KMS-11 (cell line): Measurements from ENCODE around the gene LGALS13.

Experiments
- H2AFZ ChIP-seq: fragments of 200-600 bp; sonication (generic); 2 replicates; pipeline ENCODE4 v1.6.1; 2016; ENCODE audit warnings: antibody characterized with exemption, mixed run types, low read depth
- H3K27ac ChIP-seq: fragments of 200-600 bp; sonication (generic); 2 replicates; pipeline ENCODE4 v1.6.1; 2016; ENCODE audit warnings: mild to moderate bottlenecking, mixed run types
- H3K27me3 ChIP-seq: fragments of 200-600 bp; sonication (generic); 2 replicates; pipeline ENCODE4 v1.6.1; 2017; ENCODE audit warnings: mild to moderate bottlenecking, low read depth, mixed run types, moderate library complexity; ENCODE audit not compliant: insufficient read depth
- H3K36me3 ChIP-seq: fragments of 200-600 bp; sonication (generic); 2 replicates; pipeline ENCODE4 v1.6.1; 2017; ENCODE audit warnings: mild to moderate bottlenecking, mixed run types; ENCODE audit not compliant: insufficient read depth
- H3K4me1 ChIP-seq: fragments of 200-600 bp; sonication (generic); 2 replicates; pipeline ENCODE4 v1.6.1; 2016; ENCODE audit warnings: mild to moderate bottlenecking, low read depth, mixed run types; ENCODE audit not compliant: poor library complexity, severe bottlenecking
- H3K4me2 ChIP-seq: fragments of 200-600 bp; sonication (generic); 2 replicates; pipeline ENCODE4 v1.7.0; 2016; ENCODE audit warnings: mild to moderate bottlenecking, mixed run types
- H3K4me3 ChIP-seq: fragments of 200-600 bp; sonication (generic); IDR thresholded peaks from 2 replicates; pipeline ENCODE4 v1.6.1; 2017; ENCODE audit warnings: low read depth, low read length, mixed read lengths; ENCODE audit not compliant: insufficient read depth
- H3K79me2 ChIP-seq: fragments of 200-600 bp; sonication (generic); 2 replicates; pipeline ENCODE4 v1.6.1; 2016; ENCODE audit warnings: low read depth, mixed run types; ENCODE audit not compliant: insufficient read depth
- H3K9ac ChIP-seq: fragments of 200-600 bp; sonication (generic); 2 replicates; pipeline ENCODE4 v1.6.1; 2016; ENCODE audit warnings: mild to moderate bottlenecking, mixed run types
- H4K20me1 ChIP-seq: fragments of 200-600 bp; sonication (generic); 2 replicates; pipeline ENCODE4 v1.6.1; 2016; ENCODE audit warnings: mild to moderate bottlenecking, mixed run types; ENCODE audit not compliant: insufficient read depth
- TF ChIP-seq, protein P1 (sequence below): fragments of 200-600 bp; sonication (generic); conservative IDR thresholded peaks from 2 replicates; pipeline ENCODE4 v1.6.1; 2017; ENCODE audit warnings: low read depth, mild to moderate bottlenecking, antibody characterized with exemption, low read length, moderate library complexity, mixed read lengths

LGALS13 gene

GRCh38 chr19:39588066-39588465 lies 14.3 kb upstream of the LGALS13 start:
- Histone ChIP-seq H2AFZ (no peak overlapping the region), H3K27me3 (no peaks in the 10 kb centered on the region), H3K79me2 (no peaks in the 10 kb centered on the region), H3K27ac (no peak overlapping the region), H3K36me3 (no peaks in the 10 kb centered on the region), H3K4me2 (no peak overlapping the region), H4K20me1 (no peaks in the 10 kb centered on the region), H3K9ac (no peak overlapping the region), H3K4me1 (no peaks in the 10 kb centered on the region), H3K4me3 (no peak overlapping the region)
- TF ChIP-seq, protein P1, sequence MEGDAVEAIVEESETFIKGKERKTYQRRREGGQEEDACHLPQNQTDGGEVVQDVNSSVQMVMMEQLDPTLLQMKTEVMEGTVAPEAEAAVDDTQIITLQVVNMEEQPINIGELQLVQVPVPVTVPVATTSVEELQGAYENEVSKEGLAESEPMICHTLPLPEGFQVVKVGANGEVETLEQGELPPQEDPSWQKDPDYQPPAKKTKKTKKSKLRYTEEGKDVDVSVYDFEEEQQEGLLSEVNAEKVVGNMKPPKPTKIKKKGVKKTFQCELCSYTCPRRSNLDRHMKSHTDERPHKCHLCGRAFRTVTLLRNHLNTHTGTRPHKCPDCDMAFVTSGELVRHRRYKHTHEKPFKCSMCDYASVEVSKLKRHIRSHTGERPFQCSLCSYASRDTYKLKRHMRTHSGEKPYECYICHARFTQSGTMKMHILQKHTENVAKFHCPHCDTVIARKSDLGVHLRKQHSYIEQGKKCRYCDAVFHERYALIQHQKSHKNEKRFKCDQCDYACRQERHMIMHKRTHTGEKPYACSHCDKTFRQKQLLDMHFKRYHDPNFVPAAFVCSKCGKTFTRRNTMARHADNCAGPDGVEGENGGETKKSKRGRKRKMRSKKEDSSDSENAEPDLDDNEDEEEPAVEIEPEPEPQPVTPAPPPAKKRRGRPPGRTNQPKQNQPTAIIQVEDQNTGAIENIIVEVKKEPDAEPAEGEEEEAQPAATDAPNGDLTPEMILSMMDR = no peak

DNA sequence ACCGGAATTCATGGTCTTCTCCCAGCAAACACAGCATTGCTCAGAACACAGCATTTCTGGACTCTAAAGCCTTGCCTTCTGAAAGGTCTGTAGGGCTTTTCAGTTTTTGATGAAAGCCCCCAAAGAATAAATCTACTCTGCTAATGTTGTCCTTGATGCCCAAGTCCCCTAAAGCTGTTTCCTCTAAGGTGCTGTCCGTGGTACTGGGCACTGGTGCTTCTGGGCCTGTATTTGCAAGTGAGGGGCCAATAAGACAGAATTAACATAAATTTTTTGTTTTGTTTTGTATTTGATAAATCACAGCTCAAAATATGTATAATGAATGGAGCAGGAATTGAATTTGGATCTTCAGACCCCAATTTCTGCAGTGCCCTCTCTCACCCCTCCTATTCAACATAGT lies 12.1 kb upstream of the LGALS13 start:
- Histone ChIP-seq H2AFZ (no peak overlapping the region), H4K20me1 (no peaks in the 10 kb centered on the region), H3K27ac (no peak overlapping the region), H3K4me3 (no peak overlapping the region), H3K79me2 (no peaks in the 10 kb centered on the region), H3K9ac (no peak overlapping the region), H3K27me3 (no peaks in the 10 kb centered on the region; the same call in 1 of the 2 replicates), H3K4me1 (no peaks in the 10 kb centered on the region), H3K36me3 (no peaks in the 10 kb centered on the region), H3K4me2 (no peak overlapping the region)
- TF ChIP-seq, protein P1 = no peak

DNA sequence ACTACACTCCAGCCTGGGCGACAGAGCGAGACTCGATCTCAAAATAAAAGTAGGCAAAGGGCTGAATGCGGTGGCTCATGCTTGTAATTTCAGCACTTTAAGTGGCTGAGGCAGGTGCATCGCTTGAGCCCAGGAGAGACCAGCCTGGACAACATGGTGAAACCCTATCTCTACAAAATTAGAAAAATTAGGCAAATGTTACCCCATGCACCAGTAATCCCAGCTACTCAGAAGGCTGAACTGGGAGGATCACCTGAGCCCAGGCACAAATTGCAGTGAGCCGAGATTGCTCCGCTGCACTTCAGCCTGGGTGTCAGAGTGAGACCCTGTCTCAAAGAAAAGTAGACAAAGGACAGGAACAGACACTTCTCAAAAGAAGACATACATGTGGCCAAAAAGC lies 9.9 kb upstream of the LGALS13 start:
- Histone ChIP-seq H3K79me2 (no peaks in the 10 kb centered on the region), H4K20me1 (no peaks in the 10 kb centered on the region), H3K4me2 (no peak overlapping the region), H3K27ac (no peak overlapping the region), H3K27me3 (no peaks in the 10 kb centered on the region; the same call in 1 of the 2 replicates), H3K36me3 (no peaks in the 10 kb centered on the region), H3K4me3 (no peak overlapping the region), H3K9ac (no peak overlapping the region), H3K4me1 (no peaks in the 10 kb centered on the region), H2AFZ (no peak overlapping the region)
- TF ChIP-seq, protein P1 = no peak

- Histone ChIP-seq H3K9ac (no peak overlapping the region), H4K20me1 (no peaks in the 10 kb centered on the region), H3K4me3 (no peak overlapping the region), H3K79me2 (no peaks in the 10 kb centered on the region), H3K4me1 (no peaks in the 10 kb centered on the region), H3K27me3 (no peaks in the 10 kb centered on the region; the same call in 1 of the 2 replicates), H3K36me3 (no peaks in the 10 kb centered on the region), H3K27ac (no peak overlapping the region), H2AFZ (no peak overlapping the region), H3K4me2 (no peak overlapping the region)
- TF ChIP-seq, protein P1 = no peak
Measured at GRCh38 chr19:39595950-39596349, 6.4 kb upstream of the LGALS13 start.
